GM23248 (cell line): ENCODE data around the gene CRP.

ENCODE experiments used
- EZH2 ChIP-seq: fragments of 200-600 bp; sonication (generic); IDR thresholded peaks from 2 replicates; pipeline ENCODE4 v1.6.1; 2018; ENCODE audit warnings: antibody characterized with exemption, mild to moderate bottlenecking; ENCODE audit not compliant: insufficient read depth, poor library complexity, severe bottlenecking
- EZH2phosphoT487 ChIP-seq: fragments of 200-600 bp; sonication (generic); IDR thresholded peaks from 2 replicates; pipeline ENCODE4 v1.6.1; 2018; ENCODE audit warnings: antibody characterized with exemption, moderate library complexity, mild to moderate bottlenecking, low read depth; ENCODE audit not compliant: insufficient read depth

GRCh38 chr1:159746666-159747065 lies 32.3 kb upstream of the CRP start:
- no peak for TF ChIP-seq EZH2
- TF ChIP-seq EZH2phosphoT487: no peak
